ENCODE results near the gene CNTLN.

DNA sequence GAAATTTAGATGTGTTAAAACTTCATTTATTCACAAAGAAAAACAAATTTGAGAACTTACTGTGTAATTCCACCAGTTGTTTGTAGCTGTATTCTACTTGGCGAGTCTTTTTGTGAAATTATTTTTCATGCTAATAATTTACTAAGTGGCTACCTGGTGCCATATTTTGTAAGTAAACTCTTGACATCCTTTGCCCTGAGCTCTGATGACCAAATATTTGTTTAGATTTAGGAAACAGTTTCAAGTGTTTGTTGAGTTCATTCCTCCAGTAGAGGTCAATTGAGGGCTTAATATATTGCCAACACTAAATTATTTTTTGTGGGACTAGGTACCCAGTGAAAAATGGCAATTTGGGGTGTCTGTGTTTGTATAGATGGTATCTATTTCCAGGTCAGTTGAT is 3.7 kb downstream of the CNTLN start:
- TF ChIP-seq, protein P1, sequence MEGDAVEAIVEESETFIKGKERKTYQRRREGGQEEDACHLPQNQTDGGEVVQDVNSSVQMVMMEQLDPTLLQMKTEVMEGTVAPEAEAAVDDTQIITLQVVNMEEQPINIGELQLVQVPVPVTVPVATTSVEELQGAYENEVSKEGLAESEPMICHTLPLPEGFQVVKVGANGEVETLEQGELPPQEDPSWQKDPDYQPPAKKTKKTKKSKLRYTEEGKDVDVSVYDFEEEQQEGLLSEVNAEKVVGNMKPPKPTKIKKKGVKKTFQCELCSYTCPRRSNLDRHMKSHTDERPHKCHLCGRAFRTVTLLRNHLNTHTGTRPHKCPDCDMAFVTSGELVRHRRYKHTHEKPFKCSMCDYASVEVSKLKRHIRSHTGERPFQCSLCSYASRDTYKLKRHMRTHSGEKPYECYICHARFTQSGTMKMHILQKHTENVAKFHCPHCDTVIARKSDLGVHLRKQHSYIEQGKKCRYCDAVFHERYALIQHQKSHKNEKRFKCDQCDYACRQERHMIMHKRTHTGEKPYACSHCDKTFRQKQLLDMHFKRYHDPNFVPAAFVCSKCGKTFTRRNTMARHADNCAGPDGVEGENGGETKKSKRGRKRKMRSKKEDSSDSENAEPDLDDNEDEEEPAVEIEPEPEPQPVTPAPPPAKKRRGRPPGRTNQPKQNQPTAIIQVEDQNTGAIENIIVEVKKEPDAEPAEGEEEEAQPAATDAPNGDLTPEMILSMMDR (conservative IDR thresholded peaks at IDR 0.05 in 1 of 2, IDR thresholded peaks at IDR 0.05 in 1 of 2; ENCODE audit: low read depth in 1 of 2, low read length in 2 of 2): no peak
- TF ChIP-seq EZH2 (IDR thresholded peaks at IDR 0.05; ENCODE audit: low read length, missing control alignments): no peak
